Gastroesophageal sphincter (tissue), 4 donors: Measurements from ENCODE around the gene MIXL1. TPM values are rescaled to one million over a fixed set of nuclear protein-coding genes. Genes with fewer than 3 reads are reported as not detected.

Source experiments
- ATAC-seq: fragments of 150-250 bp; one replicate; pipeline ENCODE4 v1.9.1; 2016; ENCODE audit warnings: mild to moderate bottlenecking, moderate library complexity
- H3K27ac ChIP-seq, 4 donors: fragments of 200-600 bp; sonication (generic) in 3 of 4; 1 replicate in 3 of 4; 2 replicates in 1 of 4; pipeline ENCODE4 v1.5.1; 2016 to 2019
- H3K27me3 ChIP-seq: fragments of 200-600 bp; sonication (generic); one replicate; pipeline ENCODE4 v1.5.1; 2019
- H3K36me3 ChIP-seq, 2 donors: fragments of 200-600 bp; sonication (generic); one replicate each; pipeline ENCODE4 v1.5.1; 2019; ENCODE audit warnings: control low read depth in 1 of 2
- H3K4me1 ChIP-seq, 3 donors: fragments of 200-600 bp; sonication (generic); 1 replicate in 2 of 3; 2 replicates in 1 of 3; pipeline ENCODE4 v1.5.1; 2016 to 2019; ENCODE audit warnings: control low read depth in 2 of 3
- H3K4me3 ChIP-seq, 2 donors: fragments of 200-600 bp; sonication (generic); one replicate each; pipeline ENCODE4 v1.5.1; 2019; ENCODE audit warnings: mild to moderate bottlenecking in 1 of 2, moderate library complexity in 1 of 2
- H3K9me3 ChIP-seq, 3 donors: fragments of 200-600 bp; sonication (generic); one replicate each; pipeline ENCODE4 v1.5.1; 2017 to 2019; ENCODE audit warnings: control low read depth in 2 of 3
- EP300 ChIP-seq: sonication (generic); formaldehyde crosslinking; IDR thresholded peaks from one replicate; pipeline ENCODE4 v1.6.1; 2017; ENCODE audit warnings: antibody characterized with exemption, mild to moderate bottlenecking
- POLR2A ChIP-seq, 2 donors: fragments of 450-650 bp; IDR thresholded peaks; one replicate each; pipeline ENCODE4 v1.6.1; 2017; ENCODE audit warnings: antibody characterized with exemption in 2 of 2, mild to moderate bottlenecking in 2 of 2, moderate library complexity in 1 of 2
- POLR2AphosphoS5 ChIP-seq: sonication (generic); formaldehyde crosslinking; IDR thresholded peaks from one replicate; pipeline ENCODE4 v1.6.1; 2017; ENCODE audit warnings: antibody characterized with exemption
- WGBS, 2 donors: methylation state at CpG; one replicate each; pipeline ENCODE4 v1.1.5; 2018; ENCODE audit warnings: low coverage in 1 of 2; 5-methylcytosine and 5-hydroxymethylcytosine counted together
- total RNA-seq, 4 donors: library from RNA; depleted of rRNA; stranded (reverse); fragments of >200 nt; gene quantifications; one replicate each; pipeline ENCODE4 v1.1.0, GENCODE V29; 2016
- TF ChIP-seq, protein P1 (sequence below), 4 experiments: fragments of 200-600 bp in 2 of 4; fragments of 450-650 bp in 2 of 4; sonication (generic) in 1 of 4; IDR thresholded peaks; one replicate each; pipeline ENCODE4 v1.5.1; 2017 to 2019; ENCODE audit warnings: antibody characterized with exemption in 4 of 4, mild to moderate bottlenecking in 2 of 4, moderate library complexity in 2 of 4

Gene MIXL1
- total RNA-seq, 4 donors from 2014 or later: not detected

DNA sequence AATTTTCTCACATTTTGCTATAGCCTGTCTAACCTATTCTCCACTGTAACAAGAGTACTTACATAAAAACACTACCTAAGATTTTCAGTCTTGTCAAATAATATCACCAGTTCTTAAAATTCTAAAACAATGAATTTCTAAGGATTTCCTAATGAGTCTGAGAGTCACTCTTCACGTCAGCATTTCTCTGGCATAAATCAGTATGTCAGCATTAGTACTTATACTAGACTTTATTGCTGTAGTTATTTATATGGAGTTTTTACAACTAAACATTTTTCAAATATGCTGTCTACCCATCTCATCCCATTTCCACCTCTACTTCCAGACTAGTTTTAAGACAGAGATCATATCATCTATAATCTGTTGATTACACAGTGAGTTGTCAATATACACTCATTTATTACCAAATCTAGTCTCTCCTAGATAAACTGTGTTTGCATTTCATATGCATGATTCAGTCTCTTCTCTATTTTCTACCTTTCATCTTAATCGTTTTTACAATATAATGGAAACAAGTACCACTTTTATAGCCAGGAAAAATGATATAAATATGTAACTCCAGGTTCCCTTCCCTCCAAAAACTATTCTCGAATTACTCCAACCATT, 52.7 kb downstream of the MIXL1 start:
- Histone ChIP-seq H3K4me3 (no peak overlapping the region), H3K4me1 (no peaks in the 10 kb centered on the region), H3K27me3 (no peaks in the 10 kb centered on the region), H3K27ac (no peak overlapping the region), H3K36me3 (peaks cover 0 to 3% of the 10 kb centered on the region in 2 donors), H3K9me3 (no peaks in the 10 kb centered on the region)
- WGBS, 2 donors: 81 to 84% methylated on average over 3 of the region's 3 CpGs
- no peak for ATAC-seq
- TF ChIP-seq, protein P1, sequence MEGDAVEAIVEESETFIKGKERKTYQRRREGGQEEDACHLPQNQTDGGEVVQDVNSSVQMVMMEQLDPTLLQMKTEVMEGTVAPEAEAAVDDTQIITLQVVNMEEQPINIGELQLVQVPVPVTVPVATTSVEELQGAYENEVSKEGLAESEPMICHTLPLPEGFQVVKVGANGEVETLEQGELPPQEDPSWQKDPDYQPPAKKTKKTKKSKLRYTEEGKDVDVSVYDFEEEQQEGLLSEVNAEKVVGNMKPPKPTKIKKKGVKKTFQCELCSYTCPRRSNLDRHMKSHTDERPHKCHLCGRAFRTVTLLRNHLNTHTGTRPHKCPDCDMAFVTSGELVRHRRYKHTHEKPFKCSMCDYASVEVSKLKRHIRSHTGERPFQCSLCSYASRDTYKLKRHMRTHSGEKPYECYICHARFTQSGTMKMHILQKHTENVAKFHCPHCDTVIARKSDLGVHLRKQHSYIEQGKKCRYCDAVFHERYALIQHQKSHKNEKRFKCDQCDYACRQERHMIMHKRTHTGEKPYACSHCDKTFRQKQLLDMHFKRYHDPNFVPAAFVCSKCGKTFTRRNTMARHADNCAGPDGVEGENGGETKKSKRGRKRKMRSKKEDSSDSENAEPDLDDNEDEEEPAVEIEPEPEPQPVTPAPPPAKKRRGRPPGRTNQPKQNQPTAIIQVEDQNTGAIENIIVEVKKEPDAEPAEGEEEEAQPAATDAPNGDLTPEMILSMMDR (IDR thresholded peaks at IDR 0.05): no peak
- TF ChIP-seq POLR2AphosphoS5 (no peak), POLR2A (IDR thresholded peaks at IDR 0.05) (no peak), EP300 (no peak)

Other genes with a start within 250 kb of the MIXL1 start
- 10 to 100 TPM; 15.9 to 23.2 (median 21.2) TPM for gene SDE2, start 224.3 kb upstream of the MIXL1 start, total RNA-seq
- 100 to 1,000 TPM; 309 to 383 (median 364) TPM for gene H3-3A, start 160.9 kb upstream of the MIXL1 start, total RNA-seq
- gene ACBD3, start 36.9 kb upstream of the MIXL1 start, total RNA-seq: 10 to 100 TPM; 30.0 to 48.8 (median 34.3) TPM
- gene LIN9, start 85.5 kb downstream of the MIXL1 start, total RNA-seq: 1 to 10 TPM; 2.8 to 5.4 (median 3.4) TPM
- gene PARP1, start 184.4 kb downstream of the MIXL1 start, total RNA-seq: 100 to 1,000 TPM in 2 of 4 donors, 10 to 100 TPM in 2; 77.4 to 147 (median 95.6) TPM